K562 (cell line): ENCODE data around the gene MAPT. TPM values are rescaled to one million over a fixed set of nuclear protein-coding genes. Genes with fewer than 3 reads are reported as not detected.

Experiments used
- ASH1L ChIP-seq: fragments of 450-650 bp; IDR thresholded peaks from 2 replicates; pipeline ENCODE4 v1.6.1; 2018; ENCODE audit warnings: borderline replicate concordance, mild to moderate bottlenecking, low read depth; ENCODE audit not compliant: partially characterized antibody
- BRCA1 ChIP-seq, 2 experiments: fragments of 450-650 bp in 1 of 2; sonication (generic) in 1 of 2; formaldehyde crosslinking in 1 of 2; IDR thresholded peaks; 2 replicates each; pipeline versions ENCODE4 v1.5.0 to v1.6.1; 2017 to 2020; ENCODE audit warnings: mild to moderate bottlenecking in 1 of 2, missing genetic modification reagents in 1 of 2
- CBFA2T2 ChIP-seq: fragments of 450-650 bp; conservative IDR thresholded peaks from 2 replicates; pipeline ENCODE4 v1.6.1; 2017; ENCODE audit warnings: mild to moderate bottlenecking
- CREB1 ChIP-seq, 2 experiments: sonication (generic) in 1 of 2; formaldehyde crosslinking in 1 of 2; IDR thresholded peaks; 2 replicates each; pipeline versions ENCODE4 v1.6.1 to v1.8.0; 2012 to 2022; ENCODE audit warnings: inconsistent platforms in 1 of 2, mild to moderate bottlenecking in 1 of 2, missing genetic modification reagents in 1 of 2, moderate library complexity in 1 of 2
- GATAD2B ChIP-seq: fragments of 450-650 bp; IDR thresholded peaks from 2 replicates; pipeline ENCODE4 v1.6.1; 2017; ENCODE audit warnings: mild to moderate bottlenecking, borderline replicate concordance
- HNRNPL ChIP-seq: fragments of 200-400 bp; formaldehyde crosslinking; IDR thresholded peaks from 2 replicates; pipeline ENCODE4 v1.6.1; 2017; ENCODE audit warnings: low read depth, mild to moderate bottlenecking, low read length
- HOXB6 ChIP-seq: fragments of 250-450 bp; sonication (Bioruptor Pico); IDR thresholded peaks from 2 replicates; pipeline ENCODE4 v1.5.1; 2022; ENCODE audit warnings: mild to moderate bottlenecking, borderline replicate concordance
- MCM2 ChIP-seq: fragments of 450-650 bp; IDR thresholded peaks from 2 replicates; pipeline ENCODE4 v1.6.1; 2017; ENCODE audit warnings: low read depth, mild to moderate bottlenecking
- MTF1 ChIP-seq: fragments of 250-450 bp; sonication (Bioruptor Pico); IDR thresholded peaks from 2 replicates; pipeline ENCODE4 v1.9.0; 2021; ENCODE audit warnings: moderate library complexity, mild to moderate bottlenecking, inconsistent platforms, borderline replicate concordance
- NBN ChIP-seq: fragments of 450-650 bp; IDR thresholded peaks from 2 replicates; pipeline ENCODE4 v1.6.1; 2016; ENCODE audit warnings: low read depth, mild to moderate bottlenecking
- NFYB ChIP-seq: IDR thresholded peaks from 2 replicates; pipeline ENCODE4 v1.6.1; 2011; ENCODE audit warnings: mild to moderate bottlenecking, moderate library complexity; ENCODE audit not compliant: insufficient read length; ENCODE audit errors: extremely low read depth
- NR1H2 ChIP-seq: sonication (generic); formaldehyde crosslinking; IDR thresholded peaks from 2 replicates; pipeline ENCODE4 v1.4.0; 2020; ENCODE audit warnings: mild to moderate bottlenecking, missing genetic modification reagents
- RFX7 ChIP-seq: fragments of 250-450 bp; sonication (Bioruptor Pico); IDR thresholded peaks from 2 replicates; pipeline ENCODE4 v1.5.1; 2021; ENCODE audit warnings: mild to moderate bottlenecking
- THRB ChIP-seq: fragments of 450-650 bp; formaldehyde crosslinking; conservative IDR thresholded peaks from 2 replicates; pipeline ENCODE4 v1.4.0; 2022; ENCODE audit warnings: mild to moderate bottlenecking, missing genetic modification characterization
- ZMIZ1 ChIP-seq, 2 experiments: fragments of 150-350 bp in 1 of 2; IDR thresholded peaks; 2 replicates each; pipeline ENCODE4 v1.6.1; 2012 to 2016; ENCODE audit warnings: low read depth in 2 of 2, low read length in 2 of 2, mild to moderate bottlenecking in 1 of 2, moderate library complexity in 1 of 2
- ZNF175 ChIP-seq: fragments of 200-800 bp; sonication (Bioruptor generic); IDR thresholded peaks from 2 replicates; pipeline ENCODE4 v1.6.1; 2016; ENCODE audit warnings: low read depth, mild to moderate bottlenecking, missing genetic modification characterization, missing compliant biosample characterization
- ZNF79 ChIP-seq: fragments of 250-450 bp; sonication (Bioruptor Pico); IDR thresholded peaks from 2 replicates; pipeline ENCODE4 v1.4.0; 2020; ENCODE audit warnings: low read depth, mild to moderate bottlenecking, moderate library complexity
- polyA plus RNA-seq, 8 experiments: library from polyadenylated mRNA; depleted of rRNA in 4 of 8; stranded (reverse) in 5 of 8; unstranded in 3 of 8; fragments of >200 nt; fragmentation: Nextera tagmentation in 2 of 8; fragmentation: Illumina TruSeq in 1 of 8; extraction: Ambion mirVana in 2 of 8; extraction: Trizol in 1 of 8; gene quantifications; 2 replicates each; pipeline versions ENCODE4 v1.2.1 to v1.2.3, GENCODE V29; 2011 to 2014; ENCODE audit warnings: inconsistent platforms in 1 of 8, missing spikeins in 1 of 8
- total RNA-seq, 7 experiments: library from RNA; depleted of rRNA in 6 of 7; stranded (reverse); fragments of >200 nt in 6 of 7; fragmentation: Illumina TruSeq in 2 of 7; extraction: Trizol in 2 of 7; gene quantifications; 2 replicates each; pipeline versions ENCODE4 v1.2.1 to v1.2.3, GENCODE V29; 2011 to 2021; ENCODE audit warnings: low replicate concordance in 1 of 7
- TF ChIP-seq, protein P1 (sequence below): fragments of 450-650 bp; IDR thresholded peaks from 2 replicates; pipeline ENCODE4 v1.6.1; 2016; ENCODE audit warnings: mild to moderate bottlenecking
- TF ChIP-seq, protein P2 (sequence below): fragments of 450-650 bp; IDR thresholded peaks from 2 replicates; pipeline ENCODE4 v1.6.1; 2016; ENCODE audit warnings: borderline replicate concordance

The MAPT gene
- total and polyA plus RNA-seq, 9 of the 15 experiments (the other 6 are each of a cell fraction or from before 2014, with no cell fraction given): 0.04 to 1.1 (median 0.36) TPM

- TF ChIP-seq THRB (CRISPR knock-in tag): no peak
- no peak for TF ChIP-seq ZNF79 (CRISPR knock-in tag)
- TF ChIP-seq BRCA1 (IDR thresholded peaks at IDR 0.05): no peak
- no peak for TF ChIP-seq BRCA1 (CRISPR knock-in tag; IDR thresholded peaks at IDR 0.05)
- no peak for TF ChIP-seq MTF1 (CRISPR knock-in tag)
- TF ChIP-seq CBFA2T2: peak; percentile 93
- TF ChIP-seq ZNF175 (CRISPR knock-in tag): 0 out of 2 replicates have a peak, but pooled peaks have one; percentile 57
- no peak for TF ChIP-seq MCM2
- no peak for TF ChIP-seq CREB1 (IDR thresholded peaks at IDR 0.05)
- no peak for TF ChIP-seq CREB1 (CRISPR knock-in tag; IDR thresholded peaks at IDR 0.05)
- no peak for TF ChIP-seq NBN
- no peak for TF ChIP-seq NFYB
- no peak for TF ChIP-seq GATAD2B
- TF ChIP-seq, protein P1, sequence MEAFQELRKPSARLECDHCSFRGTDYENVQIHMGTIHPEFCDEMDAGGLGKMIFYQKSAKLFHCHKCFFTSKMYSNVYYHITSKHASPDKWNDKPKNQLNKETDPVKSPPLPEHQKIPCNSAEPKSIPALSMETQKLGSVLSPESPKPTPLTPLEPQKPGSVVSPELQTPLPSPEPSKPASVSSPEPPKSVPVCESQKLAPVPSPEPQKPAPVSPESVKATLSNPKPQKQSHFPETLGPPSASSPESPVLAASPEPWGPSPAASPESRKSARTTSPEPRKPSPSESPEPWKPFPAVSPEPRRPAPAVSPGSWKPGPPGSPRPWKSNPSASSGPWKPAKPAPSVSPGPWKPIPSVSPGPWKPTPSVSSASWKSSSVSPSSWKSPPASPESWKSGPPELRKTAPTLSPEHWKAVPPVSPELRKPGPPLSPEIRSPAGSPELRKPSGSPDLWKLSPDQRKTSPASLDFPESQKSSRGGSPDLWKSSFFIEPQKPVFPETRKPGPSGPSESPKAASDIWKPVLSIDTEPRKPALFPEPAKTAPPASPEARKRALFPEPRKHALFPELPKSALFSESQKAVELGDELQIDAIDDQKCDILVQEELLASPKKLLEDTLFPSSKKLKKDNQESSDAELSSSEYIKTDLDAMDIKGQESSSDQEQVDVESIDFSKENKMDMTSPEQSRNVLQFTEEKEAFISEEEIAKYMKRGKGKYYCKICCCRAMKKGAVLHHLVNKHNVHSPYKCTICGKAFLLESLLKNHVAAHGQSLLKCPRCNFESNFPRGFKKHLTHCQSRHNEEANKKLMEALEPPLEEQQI: no peak
- TF ChIP-seq, protein P2, sequence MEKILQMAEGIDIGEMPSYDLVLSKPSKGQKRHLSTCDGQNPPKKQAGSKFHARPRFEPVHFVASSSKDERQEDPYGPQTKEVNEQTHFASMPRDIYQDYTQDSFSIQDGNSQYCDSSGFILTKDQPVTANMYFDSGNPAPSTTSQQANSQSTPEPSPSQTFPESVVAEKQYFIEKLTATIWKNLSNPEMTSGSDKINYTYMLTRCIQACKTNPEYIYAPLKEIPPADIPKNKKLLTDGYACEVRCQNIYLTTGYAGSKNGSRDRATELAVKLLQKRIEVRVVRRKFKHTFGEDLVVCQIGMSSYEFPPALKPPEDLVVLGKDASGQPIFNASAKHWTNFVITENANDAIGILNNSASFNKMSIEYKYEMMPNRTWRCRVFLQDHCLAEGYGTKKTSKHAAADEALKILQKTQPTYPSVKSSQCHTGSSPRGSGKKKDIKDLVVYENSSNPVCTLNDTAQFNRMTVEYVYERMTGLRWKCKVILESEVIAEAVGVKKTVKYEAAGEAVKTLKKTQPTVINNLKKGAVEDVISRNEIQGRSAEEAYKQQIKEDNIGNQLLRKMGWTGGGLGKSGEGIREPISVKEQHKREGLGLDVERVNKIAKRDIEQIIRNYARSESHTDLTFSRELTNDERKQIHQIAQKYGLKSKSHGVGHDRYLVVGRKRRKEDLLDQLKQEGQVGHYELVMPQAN: no peak
- TF ChIP-seq HOXB6: no peak
- TF ChIP-seq ZMIZ1 (IDR thresholded peaks at IDR 0.05; ENCODE audit: low read depth in 2 of 2, low read length in 2 of 2): peak in 1 of 2 experiments; percentile 20; a peak in 1 of 4 replicates
- TF ChIP-seq NR1H2 (CRISPR knock-in tag): no peak
- TF ChIP-seq ASH1L: no peak
- no peak for TF ChIP-seq HNRNPL
- TF ChIP-seq RFX7 (CRISPR knock-in tag): no peak
These were observed 57.6 kb downstream of the MAPT start (continued) for GRCh38 chr17:45951941-45952340.
